ENCODE measurements around the gene ADARB1.

GRCh38 chr21:45148316-45148990, 74.1 kb downstream of the ADARB1 start:
- no peak for TF ChIP-seq CTCF (IDR thresholded peaks at IDR 0.05; ENCODE audit: low read length)
- no peak for TF ChIP-seq EZH2 (IDR thresholded peaks at IDR 0.05; ENCODE audit: borderline replicate concordance, low read length)

Data from OCI-LY1 (cell line).